Neural cell (in vitro differentiated cells): ENCODE measurements around the gene OR5C1. TPM values are rescaled to one million over a fixed set of nuclear protein-coding genes. Genes with fewer than 3 reads are reported as not detected.

Experiments
- H2AFZ ChIP-seq: fragments of 200-600, 300-800 bp; sonication (generic), shearing (Covaris generic); 2 replicates; pipeline ENCODE4 v1.6.0; 2014; ENCODE audit warnings: low read depth, mild to moderate bottlenecking, antibody characterized with exemption, low read length, moderate library complexity
- H3F3A ChIP-seq: fragments of 200-600 bp; shearing (Covaris generic); 2 replicates; pipeline ENCODE4 v1.6.1; 2016; ENCODE audit warnings: mild to moderate bottlenecking, moderate library complexity, mixed read lengths, antibody characterized with exemption, low read length; ENCODE audit not compliant: insufficient read depth, poor library complexity, severe bottlenecking
- H3K27ac ChIP-seq: fragments of 200-600, 300-800 bp; sonication (generic), shearing (Covaris generic); 2 replicates; pipeline ENCODE4 v1.5.1; 2014; ENCODE audit warnings: mild to moderate bottlenecking, low read length, moderate library complexity
- H3K27me3 ChIP-seq: fragments of 300-800, 200-600 bp; sonication (generic), shearing (Covaris generic); 2 replicates; pipeline ENCODE4 v1.6.0; 2014; ENCODE audit warnings: mild to moderate bottlenecking, low read depth, low read length, moderate library complexity; ENCODE audit not compliant: insufficient read depth
- H3K36me3 ChIP-seq: fragments of 300-800, 200-600 bp; sonication (generic), shearing (Covaris generic); 2 replicates; pipeline ENCODE4 v1.5.1; 2014; ENCODE audit warnings: mild to moderate bottlenecking, antibody characterized with exemption, low read length, moderate library complexity; ENCODE audit not compliant: insufficient read depth
- H3K4me2 ChIP-seq: fragments of 300-800, 200-600 bp; sonication (generic), shearing (Covaris generic); 2 replicates; pipeline ENCODE4 v1.6.0; 2014; ENCODE audit warnings: mild to moderate bottlenecking, low read length
- H3K4me3 ChIP-seq: fragments of 300-800, 200-600 bp; sonication (generic), shearing (Covaris generic); 2 replicates; pipeline ENCODE4 v1.5.1; 2014; ENCODE audit warnings: mild to moderate bottlenecking, low read length, moderate library complexity
- H3K79me2 ChIP-seq: fragments of 200-600 bp; shearing (Covaris generic); replicated peaks from 2 replicates; pipeline ENCODE4 v1.6.0; 2014; ENCODE audit warnings: mild to moderate bottlenecking, low read length, moderate library complexity; ENCODE audit not compliant: insufficient read depth
- H3K9ac ChIP-seq: fragments of 300-800, 200-600 bp; sonication (generic), shearing (Covaris generic); 2 replicates; pipeline ENCODE4 v1.6.1; 2016; ENCODE audit warnings: mild to moderate bottlenecking, low read length, mixed read lengths
- H3K9me2 ChIP-seq: fragments of 200-600 bp; shearing (Covaris generic); 2 replicates; pipeline ENCODE4 v1.6.1; 2016; ENCODE audit warnings: mild to moderate bottlenecking, low read length, mixed read lengths; ENCODE audit not compliant: insufficient read depth
- H3K9me3 ChIP-seq: fragments of 200-600, 300-800 bp; sonication (generic), shearing (Covaris generic); 2 replicates; pipeline ENCODE4 v1.6.1; 2016; ENCODE audit warnings: mild to moderate bottlenecking, mixed run types, low read length, moderate library complexity, mixed read lengths
- H4K20me1 ChIP-seq: fragments of 200-600 bp; shearing (Covaris generic); 2 replicates; pipeline ENCODE4 v1.6.1; 2016; ENCODE audit warnings: mild to moderate bottlenecking, mixed run types; ENCODE audit not compliant: insufficient read depth
- CTCF ChIP-seq: fragments of 450-650 bp; IDR thresholded peaks from 2 replicates; pipeline ENCODE4 v1.5.1; 2014; ENCODE audit warnings: antibody characterized with exemption, mild to moderate bottlenecking, moderate library complexity; ENCODE audit not compliant: poor library complexity, severe bottlenecking
- EP300 ChIP-seq: fragments of 450-650 bp; conservative IDR thresholded peaks from 2 replicates; pipeline ENCODE4 v1.6.1; 2014; ENCODE audit warnings: antibody characterized with exemption, mild to moderate bottlenecking, moderate library complexity; ENCODE audit not compliant: poor library complexity, severe bottlenecking
- EZH2 ChIP-seq: fragments of 200-600, 300-800 bp; shearing (Covaris generic), sonication (generic); IDR thresholded peaks from 2 replicates; pipeline ENCODE4 v1.6.1; 2014; ENCODE audit warnings: antibody characterized with exemption, low read length, borderline replicate concordance, mild to moderate bottlenecking; ENCODE audit not compliant: insufficient read depth, poor library complexity, severe bottlenecking
- MXI1 ChIP-seq: fragments of 450-650 bp; conservative IDR thresholded peaks from 2 replicates; pipeline ENCODE4 v1.6.1; 2014; ENCODE audit warnings: antibody characterized with exemption, mild to moderate bottlenecking; ENCODE audit not compliant: poor library complexity, severe bottlenecking
- POLR2AphosphoS5 ChIP-seq: IDR thresholded peaks from 2 replicates; pipeline ENCODE4 v1.6.1; 2012
- RAD21 ChIP-seq: fragments of 450-650 bp; conservative IDR thresholded peaks from 2 replicates; pipeline ENCODE4 v1.6.1; 2014; ENCODE audit warnings: antibody characterized with exemption, mild to moderate bottlenecking, moderate library complexity
- REST ChIP-seq: IDR thresholded peaks from 2 replicates; pipeline ENCODE4 v1.6.1; 2012; ENCODE audit warnings: borderline replicate concordance
- SMC3 ChIP-seq: fragments of 450-650 bp; conservative IDR thresholded peaks from 2 replicates; pipeline ENCODE4 v1.6.1; 2014; ENCODE audit warnings: antibody characterized with exemption, mild to moderate bottlenecking, moderate library complexity; ENCODE audit not compliant: poor library complexity
- TAF1 ChIP-seq: IDR thresholded peaks from 2 replicates; pipeline ENCODE4 v1.6.1; 2012; ENCODE audit warnings: low read depth
- polyA plus RNA-seq: library from polyadenylated mRNA; depleted of rRNA; stranded (reverse); fragments of >200 nt; gene quantifications from 2 replicates; pipeline ENCODE4 v1.2.3, GENCODE V29; 2014

OR5C1 gene
- polyA plus RNA-seq, 1 donor from 2014 or later = not detected

DNA sequence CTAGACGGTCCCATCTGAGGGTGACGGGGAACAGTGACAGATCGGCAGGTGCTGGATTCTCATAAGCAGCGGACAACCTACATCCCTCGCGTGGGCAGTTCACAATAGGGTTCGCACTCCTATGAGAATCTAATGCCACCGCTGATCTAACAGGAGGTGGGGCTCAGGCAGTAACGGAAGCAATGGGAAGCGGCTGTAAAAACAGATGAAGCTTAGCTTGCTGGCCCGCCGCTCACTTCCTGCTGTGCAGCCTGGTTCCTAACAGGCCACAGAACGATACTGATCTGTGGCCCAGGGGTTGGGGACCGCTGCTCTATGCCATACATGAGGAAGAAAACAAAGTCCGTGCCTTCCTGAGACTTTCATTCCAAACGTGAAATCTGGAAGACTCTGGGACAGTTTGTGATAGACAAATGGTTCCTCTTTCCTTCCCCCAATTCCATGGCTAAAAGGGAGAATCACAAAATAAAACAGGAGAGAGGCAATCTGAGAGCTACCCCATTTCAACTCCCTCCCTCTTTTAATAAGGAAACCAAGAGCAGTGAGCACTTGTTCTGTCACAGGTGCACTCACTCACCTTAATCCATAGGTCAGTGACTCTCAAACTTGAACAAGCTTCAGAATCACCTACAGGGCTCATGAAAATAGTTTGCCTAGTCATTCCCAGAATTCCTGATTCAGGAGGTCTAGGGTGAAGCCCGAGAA is 27.6 kb downstream of the OR5C1 start:
- no peaks in the 10 kb centered on the region for H3K79me2 ChIP-seq
- no peaks in the 10 kb centered on the region for H3K9me3 ChIP-seq
- H3K9me2 ChIP-seq = no peaks in the 10 kb centered on the region
- no peak for TF ChIP-seq EZH2
- TF ChIP-seq SMC3 = no peak
- TF ChIP-seq MXI1 = no peak
- no peak for TF ChIP-seq POLR2AphosphoS5
- TF ChIP-seq REST = no peak
- no peak for TF ChIP-seq RAD21
- TF ChIP-seq CTCF = no peak
- no peak for TF ChIP-seq TAF1
- TF ChIP-seq EP300 = no peak
- no peak overlapping the region for H3K4me2 ChIP-seq
- no peaks in the 10 kb centered on the region for H3F3A ChIP-seq
- H3K4me3 ChIP-seq = no peak overlapping the region
- no peaks in the 10 kb centered on the region for H4K20me1 ChIP-seq
- H3K27me3 ChIP-seq = no peaks in the 10 kb centered on the region
- H2AFZ ChIP-seq = no peak overlapping the region
- H3K36me3 ChIP-seq = no peaks in the 10 kb centered on the region
- no peak overlapping the region for H3K27ac ChIP-seq
- no peak overlapping the region for H3K9ac ChIP-seq

- no peak overlapping the region for H2AFZ ChIP-seq
- H3K27me3 ChIP-seq = no peaks in the 10 kb centered on the region
- H3K27ac ChIP-seq = no peak overlapping the region
- H3K9ac ChIP-seq = no peak overlapping the region
- H3K4me3 ChIP-seq = no peak overlapping the region
- no peaks in the 10 kb centered on the region for H3K9me3 ChIP-seq
- no peaks in the 10 kb centered on the region for H3K79me2 ChIP-seq
- no peaks in the 10 kb centered on the region for H3F3A ChIP-seq
- no peak overlapping the region for H3K4me2 ChIP-seq
- H3K9me2 ChIP-seq = no peaks in the 10 kb centered on the region
- H3K36me3 ChIP-seq = no peaks in the 10 kb centered on the region
- no peaks in the 10 kb centered on the region for H4K20me1 ChIP-seq
- TF ChIP-seq TAF1 (no peak), CTCF (no peak), POLR2AphosphoS5 (no peak), EZH2 (no peak), SMC3 (no peak), EP300 (no peak), REST (no peak), RAD21 (no peak), MXI1 (no peak)
These were observed 30.6 kb downstream of the OR5C1 start for GRCh38 chr9:122819326-122819725.
